GM12872 (cell line): ENCODE data around the gene SLCO2A1.

Experiments used
- CTCF ChIP-seq: IDR thresholded peaks from 3 replicates; pipeline ENCODE4 v1.5.1; 2011; ENCODE audit warnings: low read depth, mild to moderate bottlenecking, low read length, moderate library complexity; ENCODE audit not compliant: insufficient read depth

SLCO2A1 gene

GRCh38 chr3:133972156-133972555 lies 57.6 kb downstream of the SLCO2A1 start:
- TF ChIP-seq CTCF, result no peak

GRCh38 chr3:133970916-133971315 lies 58.8 kb downstream of the SLCO2A1 start:
- no peak for TF ChIP-seq CTCF

GRCh38 chr3:133970339-133970738 lies 59.4 kb downstream of the SLCO2A1 start:
- no peak for TF ChIP-seq CTCF

- TF ChIP-seq CTCF, result no peak
Measured at GRCh38 chr3:133967992-133968892, 61.5 kb downstream of the SLCO2A1 start.

GRCh38 chr3:133966954-133967353 lies 62.8 kb downstream of the SLCO2A1 start:
- no peak for TF ChIP-seq CTCF

- no peak for TF ChIP-seq CTCF
Measured at GRCh38 chr3:133965906-133966305, 63.8 kb downstream of the SLCO2A1 start.

- no peak for TF ChIP-seq CTCF
Measured at GRCh38 chr3:133965013-133965570, 64.6 kb downstream of the SLCO2A1 start.
